ENCODE results near the gene SPG11.

DNA sequence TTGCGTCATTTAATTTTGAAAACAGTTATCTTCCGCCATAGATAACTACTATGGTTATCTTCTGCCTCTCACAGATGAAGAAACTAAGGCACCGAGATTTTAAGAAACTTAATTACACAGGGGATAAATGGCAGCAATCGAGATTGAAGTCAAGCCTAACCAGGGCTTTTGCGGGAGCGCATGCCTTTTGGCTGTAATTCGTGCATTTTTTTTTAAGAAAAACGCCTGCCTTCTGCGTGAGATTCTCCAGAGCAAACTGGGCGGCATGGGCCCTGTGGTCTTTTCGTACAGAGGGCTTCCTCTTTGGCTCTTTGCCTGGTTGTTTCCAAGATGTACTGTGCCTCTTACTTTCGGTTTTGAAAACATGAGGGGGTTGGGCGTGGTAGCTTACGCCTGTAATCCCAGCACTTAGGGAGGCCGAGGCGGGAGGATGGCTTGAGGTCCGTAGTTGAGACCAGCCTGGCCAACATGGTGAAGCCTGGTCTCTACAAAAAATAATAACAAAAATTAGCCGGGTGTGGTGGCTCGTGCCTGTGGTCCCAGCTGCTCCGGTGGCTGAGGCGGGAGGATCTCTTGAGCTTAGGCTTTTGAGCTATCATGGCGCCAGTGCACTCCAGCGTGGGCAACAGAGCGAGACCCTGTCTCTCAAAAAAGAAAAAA lies 49.0 kb upstream of the SPG11 start:
- no peak for TF ChIP-seq CTCF (IDR thresholded peaks at IDR 0.05; ENCODE audit: low read depth, low read length)
- TF ChIP-seq POLR2A (IDR thresholded peaks at IDR 0.05; ENCODE audit: extremely low read depth, insufficient read length) = no peak
- peak; percentile 48; the same call in 1 of the 2 replicates for TF ChIP-seq MAX (IDR thresholded peaks at IDR 0.05; ENCODE audit: low read depth, low read length)
